ENCODE results near the gene CAPN8.

Gene CAPN8

DNA sequence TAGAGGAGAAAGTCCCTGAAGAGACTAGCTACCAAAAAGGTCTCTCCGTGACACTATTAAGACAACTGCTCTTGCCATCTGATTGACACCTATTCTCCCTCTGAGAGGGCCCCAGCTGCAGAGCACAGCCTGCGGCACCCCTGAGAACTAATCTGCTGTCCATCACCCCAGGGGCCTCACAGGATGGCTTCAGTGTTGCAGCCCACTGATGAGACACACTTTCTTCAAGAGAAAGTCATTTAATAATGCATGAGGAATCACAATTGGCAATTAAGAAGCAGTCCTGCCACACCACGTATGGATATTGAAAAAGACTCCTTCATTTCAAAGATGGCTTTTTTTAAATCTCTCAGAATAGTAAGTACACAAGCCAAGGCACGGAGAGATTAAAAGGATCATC lies 48.9 kb downstream of the CAPN8 start:
- no peaks in the 10 kb centered on the region for H3K9me3 ChIP-seq (ENCODE audit: severe bottlenecking)
- no peaks in the 10 kb centered on the region for H3K27me3 ChIP-seq (ENCODE audit: insufficient read depth, low read depth, severe bottlenecking)
- H3K36me3 ChIP-seq = no peaks in the 10 kb centered on the region
- no peak overlapping the region for H3K27ac ChIP-seq
- H3K4me3 ChIP-seq (ENCODE audit: low read depth, low read length) = no peak overlapping the region
- DNase-seq = peak; percentile 18
- TF ChIP-seq, protein P1, sequence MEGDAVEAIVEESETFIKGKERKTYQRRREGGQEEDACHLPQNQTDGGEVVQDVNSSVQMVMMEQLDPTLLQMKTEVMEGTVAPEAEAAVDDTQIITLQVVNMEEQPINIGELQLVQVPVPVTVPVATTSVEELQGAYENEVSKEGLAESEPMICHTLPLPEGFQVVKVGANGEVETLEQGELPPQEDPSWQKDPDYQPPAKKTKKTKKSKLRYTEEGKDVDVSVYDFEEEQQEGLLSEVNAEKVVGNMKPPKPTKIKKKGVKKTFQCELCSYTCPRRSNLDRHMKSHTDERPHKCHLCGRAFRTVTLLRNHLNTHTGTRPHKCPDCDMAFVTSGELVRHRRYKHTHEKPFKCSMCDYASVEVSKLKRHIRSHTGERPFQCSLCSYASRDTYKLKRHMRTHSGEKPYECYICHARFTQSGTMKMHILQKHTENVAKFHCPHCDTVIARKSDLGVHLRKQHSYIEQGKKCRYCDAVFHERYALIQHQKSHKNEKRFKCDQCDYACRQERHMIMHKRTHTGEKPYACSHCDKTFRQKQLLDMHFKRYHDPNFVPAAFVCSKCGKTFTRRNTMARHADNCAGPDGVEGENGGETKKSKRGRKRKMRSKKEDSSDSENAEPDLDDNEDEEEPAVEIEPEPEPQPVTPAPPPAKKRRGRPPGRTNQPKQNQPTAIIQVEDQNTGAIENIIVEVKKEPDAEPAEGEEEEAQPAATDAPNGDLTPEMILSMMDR (IDR thresholded peaks at IDR 0.05; ENCODE audit: low read depth, low read length) = no peak

DNA sequence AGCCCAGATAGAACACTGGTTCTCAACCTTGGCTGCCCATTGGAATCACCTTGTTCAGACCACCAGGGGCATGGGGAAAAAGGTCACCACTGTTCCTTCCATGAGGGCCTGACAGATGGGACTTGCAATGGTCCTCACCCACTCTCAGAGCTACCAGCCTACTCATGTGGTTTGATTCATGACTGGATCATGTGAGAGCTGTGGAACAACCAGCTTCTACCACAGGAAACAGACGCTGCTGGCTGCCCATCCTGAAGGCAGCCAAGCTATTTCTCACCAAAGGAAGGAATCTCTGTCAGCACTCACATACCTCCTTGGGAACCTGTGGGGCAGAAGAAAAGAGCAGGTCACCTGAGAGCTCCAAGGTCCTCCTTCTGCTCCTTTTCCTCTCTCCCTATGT lies 53.6 kb downstream of the CAPN8 start:
- no peak for DNase-seq
- no peaks in the 10 kb centered on the region for H3K9me3 ChIP-seq (ENCODE audit: severe bottlenecking)

DNA sequence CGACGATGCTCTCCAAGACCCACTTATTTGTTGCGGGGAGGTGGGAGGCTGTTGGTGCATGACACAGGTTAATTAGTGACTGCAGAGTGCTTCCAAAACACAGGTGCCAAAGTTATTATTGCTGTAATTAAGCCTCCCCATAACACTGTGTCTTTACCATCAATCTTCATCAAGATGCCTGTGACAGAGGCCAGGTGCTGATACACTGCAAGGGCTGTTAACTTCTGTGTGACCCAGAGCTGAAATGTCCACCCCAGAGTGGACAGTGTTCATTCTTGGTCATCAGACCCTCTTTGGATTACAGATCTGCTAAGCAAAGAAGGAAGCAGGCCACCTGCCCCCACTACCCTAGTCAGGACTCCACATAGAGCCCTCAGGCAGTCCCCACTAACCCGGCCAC lies 55.5 kb downstream of the CAPN8 start:
- Histone ChIP-seq H3K9me3 (ENCODE audit: severe bottlenecking) (no peaks in the 10 kb centered on the region), H3K4me3 (ENCODE audit: low read depth, low read length) (no peak overlapping the region), H3K36me3 (no peaks in the 10 kb centered on the region), H3K27ac (no peak overlapping the region), H3K27me3 (ENCODE audit: insufficient read depth, low read depth, severe bottlenecking) (no peaks in the 10 kb centered on the region)
- DNase-seq = no peak
- TF ChIP-seq, protein P1 (IDR thresholded peaks at IDR 0.05; ENCODE audit: low read depth, low read length) = no peak

More for the DNA sequence above, 53.6 kb downstream of the CAPN8 start:
- no peak overlapping the region for H3K27ac ChIP-seq
- H3K27me3 ChIP-seq (ENCODE audit: insufficient read depth, low read depth, severe bottlenecking) = no peaks in the 10 kb centered on the region
- TF ChIP-seq, protein P1 (IDR thresholded peaks at IDR 0.05; ENCODE audit: low read depth, low read length) = no peak
- no peaks in the 10 kb centered on the region for H3K36me3 ChIP-seq
- H3K4me3 ChIP-seq (ENCODE audit: low read depth, low read length) = no peak overlapping the region

DNA sequence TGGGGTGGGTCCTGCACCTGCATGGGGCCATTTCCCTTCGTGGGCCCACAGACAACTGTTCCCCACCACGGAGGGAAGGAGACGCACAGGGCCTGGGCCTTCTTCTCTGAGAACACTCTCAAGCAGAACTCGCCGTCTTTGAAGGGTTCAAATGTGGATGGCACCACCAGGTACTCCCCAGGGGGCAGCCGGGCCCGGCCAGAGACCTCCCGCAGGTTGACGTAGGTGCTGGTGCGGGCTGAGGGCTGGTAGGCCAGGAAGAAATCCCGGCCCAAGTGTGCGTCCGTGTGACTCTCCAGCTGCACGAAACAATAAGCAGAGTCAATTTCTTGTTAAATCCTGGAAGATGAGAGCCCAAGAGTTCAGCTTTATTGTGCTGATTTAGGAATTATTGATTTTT lies 56.4 kb downstream of the CAPN8 start:
- no peaks in the 10 kb centered on the region for H3K9me3 ChIP-seq (ENCODE audit: severe bottlenecking)
- no peak overlapping the region for H3K4me3 ChIP-seq (ENCODE audit: low read depth, low read length)
- TF ChIP-seq, protein P1 (IDR thresholded peaks at IDR 0.05; ENCODE audit: low read depth, low read length) = no peak
- no peaks in the 10 kb centered on the region for H3K27me3 ChIP-seq (ENCODE audit: insufficient read depth, low read depth, severe bottlenecking)
- no peaks in the 10 kb centered on the region for H3K36me3 ChIP-seq
- H3K27ac ChIP-seq = no peak overlapping the region
- DNase-seq = no peak

DNA sequence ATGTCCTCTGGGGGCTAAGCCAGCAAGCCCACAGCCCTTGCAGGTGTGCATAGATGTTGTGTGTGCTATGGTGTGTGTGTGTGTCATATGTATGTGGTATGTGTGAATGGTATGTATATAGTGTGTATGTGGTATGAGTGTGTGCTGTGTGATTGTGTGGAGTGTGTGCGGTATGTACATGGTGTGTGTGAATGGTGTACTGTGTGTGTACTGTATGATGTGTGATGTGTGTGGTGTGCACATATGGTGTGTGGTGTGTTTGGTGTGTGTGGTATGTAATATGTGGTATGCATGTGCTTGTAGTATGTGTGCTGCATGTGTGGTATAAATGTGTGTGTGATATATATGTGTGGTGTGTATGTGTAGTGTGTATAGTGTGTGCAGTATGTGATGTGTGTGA lies 107.0 kb downstream of the CAPN8 start:
- no peaks in the 10 kb centered on the region for H3K9me3 ChIP-seq (ENCODE audit: severe bottlenecking)
- H3K27me3 ChIP-seq (ENCODE audit: insufficient read depth, low read depth, severe bottlenecking) = no peaks in the 10 kb centered on the region
- H3K27ac ChIP-seq = no peak overlapping the region
- no peak overlapping the region for H3K4me3 ChIP-seq (ENCODE audit: low read depth, low read length)
- no peak for DNase-seq
- H3K36me3 ChIP-seq = no peaks in the 10 kb centered on the region
- TF ChIP-seq, protein P1 (IDR thresholded peaks at IDR 0.05; ENCODE audit: low read depth, low read length) = no peak

DNA sequence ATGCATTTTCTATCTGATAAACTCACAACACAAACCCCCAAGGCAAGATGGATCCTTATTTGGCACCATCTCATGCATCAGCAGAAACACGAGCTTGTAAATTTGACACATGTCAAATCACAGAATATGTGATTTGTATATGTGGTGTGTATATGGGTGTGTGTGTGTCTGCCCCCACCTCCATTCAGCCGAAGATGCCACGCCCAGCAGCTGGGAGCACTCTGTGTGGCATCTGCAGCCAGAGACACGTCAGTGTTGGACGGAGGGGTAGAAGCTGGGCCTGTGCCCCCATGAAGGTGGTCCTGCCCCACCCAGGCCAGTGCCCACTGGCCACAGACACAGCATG lies 108.4 kb downstream of the CAPN8 start:
- Histone ChIP-seq H3K4me3 (ENCODE audit: low read depth, low read length) (no peak overlapping the region), H3K9me3 (ENCODE audit: severe bottlenecking) (no peaks in the 10 kb centered on the region), H3K36me3 (no peaks in the 10 kb centered on the region), H3K27me3 (ENCODE audit: insufficient read depth, low read depth, severe bottlenecking) (no peaks in the 10 kb centered on the region), H3K27ac (no peak overlapping the region)
- TF ChIP-seq, protein P1 (IDR thresholded peaks at IDR 0.05; ENCODE audit: low read depth, low read length) = no peak
- no peak for DNase-seq

Data from WERI-Rb-1 (cell line).